Measurements from ENCODE around the gene TFAM.

TFAM gene

DNA sequence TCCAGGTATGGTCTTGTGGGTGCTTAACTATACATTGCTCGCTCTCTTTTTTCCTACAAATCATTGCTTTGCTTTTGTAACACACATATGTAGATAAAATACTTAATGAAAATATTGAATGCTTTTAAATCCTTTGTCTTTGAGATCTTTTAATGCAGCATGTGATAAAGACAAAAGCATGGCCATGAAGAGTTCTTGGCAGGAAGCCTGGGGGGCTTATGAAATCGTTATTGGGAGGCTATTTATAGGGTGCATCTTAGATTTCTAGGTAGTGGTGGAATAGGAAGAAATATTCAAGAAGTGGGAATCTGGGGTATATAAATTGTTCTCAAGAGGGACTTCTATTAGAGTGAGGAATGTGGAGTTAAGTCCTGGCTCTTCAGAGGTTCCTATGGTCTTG, 28.5 kb upstream of the TFAM start:
- Histone ChIP-seq H3K9me3 (ENCODE audit: control insufficient read depth, insufficient read depth, low read depth, low read length) (no peaks in the 10 kb centered on the region), H3K27ac (ENCODE audit: low read depth, low read length) (no peak overlapping the region), H3K4me1 (ENCODE audit: control insufficient read depth, insufficient read depth, low read length) (peaks cover 6% of the 10 kb centered on the region), H3K4me3 (ENCODE audit: low read depth, low read length) (no peak overlapping the region), H3K9ac (ENCODE audit: low read length) (no peak overlapping the region), H3K27me3 (ENCODE audit: control insufficient read depth, insufficient read depth, low read length) (no peaks in the 10 kb centered on the region), H3K36me3 (ENCODE audit: control insufficient read depth, insufficient read depth, low read length) (no peaks in the 10 kb centered on the region)

DNA sequence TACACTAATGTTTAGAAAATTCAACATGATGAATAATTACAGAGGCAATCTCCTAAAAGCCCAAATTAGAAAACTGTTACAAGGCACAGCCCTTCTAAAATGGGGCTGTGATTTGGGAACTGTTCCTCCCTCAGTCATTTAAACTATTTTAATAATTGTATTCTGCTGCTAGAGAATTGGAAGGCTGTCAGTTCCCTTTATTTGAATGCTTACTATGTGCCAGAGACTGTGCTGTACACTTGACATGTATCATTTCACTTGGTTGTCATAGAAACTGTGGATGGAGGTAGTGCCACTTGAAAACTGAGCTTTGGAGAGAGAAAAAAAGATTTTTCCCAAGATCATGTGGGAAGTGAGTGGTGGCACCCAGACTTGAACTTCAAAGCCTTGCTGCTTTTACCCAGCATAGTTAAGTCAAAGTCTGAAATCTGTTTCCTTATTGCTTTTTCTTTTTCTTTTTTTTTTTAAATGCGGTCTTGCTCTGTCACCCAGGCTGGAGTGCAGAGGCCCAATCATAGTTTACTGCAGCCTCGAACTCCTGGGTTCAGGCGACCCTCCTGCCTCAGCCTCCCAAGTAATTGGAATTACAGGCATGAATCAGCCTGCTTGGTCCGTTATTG, 26.8 kb upstream of the TFAM start:
- Histone ChIP-seq H3K9ac (ENCODE audit: low read length) (no peak overlapping the region), H3K4me3 (ENCODE audit: low read depth, low read length) (no peak overlapping the region), H3K4me1 (ENCODE audit: control insufficient read depth, insufficient read depth, low read length) (peaks cover 2% of the 10 kb centered on the region; the same call in 1 of the 2 replicates), H3K27me3 (ENCODE audit: control insufficient read depth, insufficient read depth, low read length) (no peaks in the 10 kb centered on the region), H3K27ac (ENCODE audit: low read depth, low read length) (no peak overlapping the region), H3K36me3 (ENCODE audit: control insufficient read depth, insufficient read depth, low read length) (0 out of 2 replicates have a peak, but pooled peaks cover under 1% of the 10 kb centered on the region), H3K9me3 (ENCODE audit: control insufficient read depth, insufficient read depth, low read depth, low read length) (no peaks in the 10 kb centered on the region)

DNA sequence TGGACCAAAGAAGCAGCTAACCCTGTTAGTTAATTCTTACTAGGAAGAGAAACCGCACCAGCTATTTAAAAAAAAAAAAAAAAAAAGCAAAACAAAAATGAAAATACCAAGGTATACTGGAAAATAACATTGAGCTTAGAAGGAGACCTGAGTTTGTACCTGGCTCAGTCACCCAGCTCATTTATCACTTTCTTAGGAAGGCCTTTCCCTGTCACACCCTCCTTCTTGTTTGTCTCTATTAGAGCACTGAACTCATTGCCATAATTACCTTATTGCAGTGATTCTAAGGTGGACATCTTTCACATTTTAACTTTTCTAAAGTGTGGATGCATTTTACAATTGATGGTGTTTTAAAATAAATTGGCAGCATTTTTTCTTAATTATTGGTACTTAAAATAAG, 26.3 kb upstream of the TFAM start:
- H3K9me3 ChIP-seq (ENCODE audit: control insufficient read depth, insufficient read depth, low read depth, low read length): no peaks in the 10 kb centered on the region
- peaks cover 2% of the 10 kb centered on the region; the same call in 1 of the 2 replicates for H3K4me1 ChIP-seq (ENCODE audit: control insufficient read depth, insufficient read depth, low read length)
- H3K36me3 ChIP-seq (ENCODE audit: control insufficient read depth, insufficient read depth, low read length): peaks cover 4% of the 10 kb centered on the region; the same call in 1 of the 2 replicates
- H3K27ac ChIP-seq (ENCODE audit: low read depth, low read length): no peak overlapping the region
- no peak overlapping the region for H3K4me3 ChIP-seq (ENCODE audit: low read depth, low read length)
- no peaks in the 10 kb centered on the region for H3K27me3 ChIP-seq (ENCODE audit: control insufficient read depth, insufficient read depth, low read length)
- no peak overlapping the region for H3K9ac ChIP-seq (ENCODE audit: low read length)

- H3K27ac ChIP-seq (ENCODE audit: low read depth, low read length): no peak overlapping the region
- H3K4me1 ChIP-seq (ENCODE audit: control insufficient read depth, insufficient read depth, low read length): peaks cover 2% of the 10 kb centered on the region; the same call in 1 of the 2 replicates
- no peaks in the 10 kb centered on the region for H3K27me3 ChIP-seq (ENCODE audit: control insufficient read depth, insufficient read depth, low read length)
- no peak overlapping the region for H3K9ac ChIP-seq (ENCODE audit: low read length)
- peaks cover 8% of the 10 kb centered on the region for H3K36me3 ChIP-seq (ENCODE audit: control insufficient read depth, insufficient read depth, low read length)
- H3K4me3 ChIP-seq (ENCODE audit: low read depth, low read length): no peak overlapping the region
- no peaks in the 10 kb centered on the region for H3K9me3 ChIP-seq (ENCODE audit: control insufficient read depth, insufficient read depth, low read depth, low read length)
Observed at GRCh38 chr10:58359541-58359940, 25.7 kb upstream of the TFAM start.

GRCh38 chr10:58360412-58361004, 24.7 kb upstream of the TFAM start:
- no peaks in the 10 kb centered on the region for H3K9me3 ChIP-seq (ENCODE audit: control insufficient read depth, insufficient read depth, low read depth, low read length)

DNA sequence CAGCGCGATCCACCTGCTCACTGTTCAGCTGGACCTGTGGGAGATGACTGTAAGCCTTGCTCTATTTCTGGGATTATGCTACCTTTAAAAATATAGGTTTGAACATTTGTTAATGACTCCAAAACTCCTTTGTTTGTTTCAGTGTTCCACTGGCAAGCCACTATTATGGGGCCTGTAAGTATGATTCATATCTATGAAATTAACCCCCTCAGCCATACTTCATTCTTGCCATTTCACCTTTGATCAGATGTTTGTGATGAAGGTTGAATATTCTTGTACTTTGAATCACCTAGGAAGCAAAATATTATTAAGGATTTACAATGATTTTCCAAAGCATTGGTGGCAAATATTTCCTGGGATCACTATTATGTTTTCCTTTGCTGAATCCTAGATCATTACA, 23.9 kb upstream of the TFAM start:
- no peak overlapping the region for H3K27ac ChIP-seq (ENCODE audit: low read depth, low read length)
- no peaks in the 10 kb centered on the region for H3K9me3 ChIP-seq (ENCODE audit: control insufficient read depth, insufficient read depth, low read depth, low read length)
- peaks cover 8% of the 10 kb centered on the region for H3K36me3 ChIP-seq (ENCODE audit: control insufficient read depth, insufficient read depth, low read length)
- no peak overlapping the region for H3K9ac ChIP-seq (ENCODE audit: low read length)
- no peaks in the 10 kb centered on the region for H3K27me3 ChIP-seq (ENCODE audit: control insufficient read depth, insufficient read depth, low read length)
- H3K4me3 ChIP-seq (ENCODE audit: low read depth, low read length): no peak overlapping the region
- peaks cover 2% of the 10 kb centered on the region; the same call in 1 of the 2 replicates for H3K4me1 ChIP-seq (ENCODE audit: control insufficient read depth, insufficient read depth, low read length)

More at GRCh38 chr10:58360412-58361004, 24.7 kb upstream of the TFAM start:
- H3K4me3 ChIP-seq (ENCODE audit: low read depth, low read length): no peak overlapping the region
- H3K27ac ChIP-seq (ENCODE audit: low read depth, low read length): no peak overlapping the region
- H3K9ac ChIP-seq (ENCODE audit: low read length): no peak overlapping the region
- no peaks in the 10 kb centered on the region for H3K27me3 ChIP-seq (ENCODE audit: control insufficient read depth, insufficient read depth, low read length)
- peaks cover 8% of the 10 kb centered on the region for H3K36me3 ChIP-seq (ENCODE audit: control insufficient read depth, insufficient read depth, low read length)
- peaks cover 2% of the 10 kb centered on the region; the same call in 1 of the 2 replicates for H3K4me1 ChIP-seq (ENCODE audit: control insufficient read depth, insufficient read depth, low read length)

DNA sequence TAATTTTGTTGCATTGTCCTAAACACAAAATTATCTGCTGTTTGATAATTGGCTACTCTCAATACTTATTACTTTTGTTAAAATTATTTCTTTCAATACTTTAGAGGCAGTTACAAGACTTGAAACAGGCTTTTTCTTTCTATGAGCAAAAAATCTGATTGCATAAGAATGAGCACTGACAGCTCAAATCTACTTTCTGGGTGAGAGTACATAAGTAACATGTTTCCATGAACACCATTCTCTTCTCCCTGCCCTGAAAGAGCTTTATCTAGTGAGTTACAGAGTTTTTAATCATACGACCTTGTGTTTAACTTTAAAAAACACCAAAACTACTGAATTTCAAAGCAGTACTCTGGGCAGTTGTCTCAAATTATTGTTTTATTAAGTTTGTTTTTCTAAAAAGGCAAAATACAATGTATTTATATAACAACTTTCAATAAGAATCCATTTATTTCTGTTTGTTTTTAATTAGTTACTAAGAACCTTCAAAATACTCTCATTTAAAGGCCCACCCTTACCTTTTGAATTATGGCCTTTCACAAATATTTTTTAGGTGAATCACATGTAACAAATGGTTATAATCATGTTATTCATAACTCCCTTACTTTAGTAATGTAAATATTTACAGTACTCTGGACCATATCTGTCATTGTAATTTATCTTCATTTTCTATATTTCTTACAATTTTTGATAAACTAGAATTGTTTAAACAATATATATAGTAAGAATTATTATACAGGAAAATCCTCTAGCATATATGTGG, 23.0 kb upstream of the TFAM start:
- Histone ChIP-seq H3K9me3 (ENCODE audit: control insufficient read depth, insufficient read depth, low read depth, low read length) (no peaks in the 10 kb centered on the region), H3K4me3 (ENCODE audit: low read depth, low read length) (no peak overlapping the region), H3K36me3 (ENCODE audit: control insufficient read depth, insufficient read depth, low read length) (peaks cover 8% of the 10 kb centered on the region), H3K27ac (ENCODE audit: low read depth, low read length) (no peak overlapping the region), H3K4me1 (ENCODE audit: control insufficient read depth, insufficient read depth, low read length) (peaks cover 2% of the 10 kb centered on the region; the same call in 1 of the 2 replicates), H3K27me3 (ENCODE audit: control insufficient read depth, insufficient read depth, low read length) (no peaks in the 10 kb centered on the region), H3K9ac (ENCODE audit: low read length) (no peak overlapping the region)

DNA sequence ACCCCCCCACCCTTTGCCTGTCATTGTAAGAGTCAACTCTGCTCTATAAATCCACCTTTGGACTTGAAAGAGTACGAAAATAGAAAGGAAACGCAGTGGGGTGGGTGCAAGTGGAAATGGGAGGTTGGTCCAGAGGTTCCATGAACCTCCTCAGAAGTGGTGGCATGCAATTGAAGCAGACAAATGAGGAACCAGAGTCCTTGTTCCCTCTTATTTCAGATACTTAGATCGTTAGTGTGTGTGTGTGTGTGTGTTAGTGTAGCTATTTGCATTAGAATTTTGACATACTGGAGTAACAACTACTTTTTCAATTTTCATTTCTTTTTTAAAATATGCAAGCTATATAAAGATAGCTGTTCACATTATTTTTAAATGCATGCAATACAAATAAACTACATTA, 18.1 kb upstream of the TFAM start:
- peaks cover 10% of the 10 kb centered on the region for H3K36me3 ChIP-seq (ENCODE audit: control insufficient read depth, insufficient read depth, low read length)
- no peak overlapping the region for H3K4me3 ChIP-seq (ENCODE audit: low read depth, low read length)
- H3K9ac ChIP-seq (ENCODE audit: low read length): no peak overlapping the region
- no peaks in the 10 kb centered on the region for H3K4me1 ChIP-seq (ENCODE audit: control insufficient read depth, insufficient read depth, low read length)
- H3K27me3 ChIP-seq (ENCODE audit: control insufficient read depth, insufficient read depth, low read length): no peaks in the 10 kb centered on the region
- H3K9me3 ChIP-seq (ENCODE audit: control insufficient read depth, insufficient read depth, low read depth, low read length): no peaks in the 10 kb centered on the region
- H3K27ac ChIP-seq (ENCODE audit: low read depth, low read length): no peak overlapping the region

GRCh38 chr10:58371473-58371872, 13.7 kb upstream of the TFAM start:
- no peaks in the 10 kb centered on the region for H3K4me1 ChIP-seq (ENCODE audit: control insufficient read depth, insufficient read depth, low read length)

GRCh38 chr10:58372607-58373441, 12.4 kb upstream of the TFAM start:
- no peak overlapping the region for H3K27ac ChIP-seq (ENCODE audit: low read depth, low read length)
- no peaks in the 10 kb centered on the region for H3K4me1 ChIP-seq (ENCODE audit: control insufficient read depth, insufficient read depth, low read length)
- H3K4me3 ChIP-seq (ENCODE audit: low read depth, low read length): no peak overlapping the region
- 0 out of 2 replicates have a peak, but pooled peaks cover 3% of the 10 kb centered on the region for H3K36me3 ChIP-seq (ENCODE audit: control insufficient read depth, insufficient read depth, low read length)
- H3K9ac ChIP-seq (ENCODE audit: low read length): no peak overlapping the region
- H3K27me3 ChIP-seq (ENCODE audit: control insufficient read depth, insufficient read depth, low read length): no peaks in the 10 kb centered on the region
- no peaks in the 10 kb centered on the region for H3K9me3 ChIP-seq (ENCODE audit: control insufficient read depth, insufficient read depth, low read depth, low read length)

More at GRCh38 chr10:58371473-58371872, 13.7 kb upstream of the TFAM start:
- Histone ChIP-seq H3K36me3 (ENCODE audit: control insufficient read depth, insufficient read depth, low read length) (0 out of 2 replicates have a peak, but pooled peaks cover 3% of the 10 kb centered on the region), H3K27me3 (ENCODE audit: control insufficient read depth, insufficient read depth, low read length) (no peaks in the 10 kb centered on the region), H3K9ac (ENCODE audit: low read length) (no peak overlapping the region), H3K9me3 (ENCODE audit: control insufficient read depth, insufficient read depth, low read depth, low read length) (no peaks in the 10 kb centered on the region), H3K27ac (ENCODE audit: low read depth, low read length) (no peak overlapping the region), H3K4me3 (ENCODE audit: low read depth, low read length) (no peak overlapping the region)

All from HUES6 (cell line).